K562 (cell line): ENCODE data around the gene VPS35. TPM values are rescaled to one million over a fixed set of nuclear protein-coding genes. Genes with fewer than 3 reads are reported as not detected.

Experiments
- ATAC-seq: fragments of 200-7000 bp; cut with Tn5 transposase; 3 replicates; pipeline ENCODE4 v1.9.1; 2020; ENCODE audit warnings: moderate library complexity
- BruUV-seq: library from RNA; stranded (reverse); fragments of 400-500 nt; replicated peaks from 2 replicates; lab custom pipeline; 2021; lab: Mats Ljungman, UMichigan
- CTCF ChIA-PET: fragments of 300-600 bp; formaldehyde crosslinking; extraction: SDS; loops from one replicate; lab custom pipeline; 2021; ENCODE audit warnings: low intra/inter-chr PET ratio; lab: Yijun Ruan, JAX
- POLR2A ChIA-PET: fragments of 300-600, 350-650 bp; sonication (Branson Sonifier 250); formaldehyde crosslinking; extraction: SDS; loops from one replicate; lab custom pipeline; 2021; ENCODE audit warnings: antibody characterized with exemption, inconsistent platforms; lab: Yijun Ruan, JAX
- DNase-seq, 4 experiments: peaks; one replicate each; pipeline versions ENCODE4 v3.0.0 to v3.0.0-alpha.2; 2011 to 2018; ENCODE audit warnings: low spot score in 3 of 4, mixed read lengths in 3 of 4; ENCODE audit errors: extremely low read depth in 1 of 4
- FAIRE-seq: peaks from 2 replicates; lab custom pipeline; 2011; peaks lifted over from hg19 to GRCh38; lab: Jason Lieb, UNC
- H2AFZ ChIP-seq: 2 replicates; pipeline ENCODE4 v1.6.0; 2011; ENCODE audit warnings: low read depth, low read length, control low read depth, inconsistent platforms
- H3K27ac ChIP-seq: fragments of 200-600 bp; 3 replicates; pipeline ENCODE4 v1.8.0; 2011; ENCODE audit warnings: low read depth, mild to moderate bottlenecking, control low read depth, inconsistent platforms, low read length, moderate library complexity, mixed read lengths; ENCODE audit errors: extremely low read depth
- H3K27me3 ChIP-seq, 2 experiments: fragments of 300-600 bp in 1 of 2; 2 replicates in 1 of 2; 3 replicates in 1 of 2; pipeline versions ENCODE4 v1.6.0 to v1.8.0; 2011; ENCODE audit warnings: inconsistent platforms in 2 of 2, low read length in 2 of 2, mild to moderate bottlenecking in 1 of 2, mixed read lengths in 1 of 2, moderate library complexity in 1 of 2; ENCODE audit not compliant: control insufficient read depth in 2 of 2, insufficient read depth in 2 of 2
- H3K36me3 ChIP-seq: fragments of 300-600 bp; 3 replicates; pipeline ENCODE4 v1.8.0; 2011; ENCODE audit warnings: mild to moderate bottlenecking, low read length, inconsistent platforms; ENCODE audit not compliant: control insufficient read depth, insufficient read depth
- H3K4me1 ChIP-seq, 2 experiments: fragments of 200-600 bp in 1 of 2; replicated peaks in 1 of 2; 2 replicates in 1 of 2; 3 replicates in 1 of 2; pipeline versions ENCODE4 v1.5.1 to v1.8.0; 2011; ENCODE audit warnings: inconsistent platforms in 2 of 2, low read length in 2 of 2, mild to moderate bottlenecking in 1 of 2, mixed read lengths in 1 of 2, moderate library complexity in 1 of 2; ENCODE audit not compliant: control insufficient read depth in 2 of 2, insufficient read depth in 2 of 2
- H3K4me2 ChIP-seq: 2 replicates; pipeline ENCODE4 v1.6.1; 2011; ENCODE audit warnings: low read length, control low read depth, inconsistent platforms, mixed read lengths; ENCODE audit not compliant: insufficient read depth
- H3K4me3 ChIP-seq: fragments of 200-600 bp; sonication (generic), shearing (Covaris generic); 2 replicates; pipeline ENCODE4 v1.5.1; 2016; ENCODE audit warnings: control low read depth, inconsistent platforms
- H3K79me2 ChIP-seq: fragments of 200-600 bp; 3 replicates; pipeline ENCODE4 v1.8.0; 2011; ENCODE audit warnings: low read length, inconsistent platforms; ENCODE audit not compliant: control insufficient read depth, insufficient read depth
- H3K9ac ChIP-seq, 2 experiments: 2 replicates each; pipeline versions ENCODE4 v1.6.0 to v1.6.1; 2011; ENCODE audit warnings: low read depth in 2 of 2, low read length in 2 of 2, control low read depth in 1 of 2, inconsistent platforms in 1 of 2, mild to moderate bottlenecking in 1 of 2, mixed read lengths in 1 of 2; ENCODE audit not compliant: insufficient read depth in 1 of 2
- H3K9me1 ChIP-seq: one replicate; pipeline ENCODE4 v1.6.0; 2011; ENCODE audit warnings: inconsistent platforms, mild to moderate bottlenecking, low read length, moderate library complexity; ENCODE audit not compliant: control insufficient read depth, insufficient read depth
- H3K9me3 ChIP-seq: replicated peaks from 2 replicates; pipeline ENCODE4 v1.5.1; 2011; ENCODE audit warnings: low read depth, low read length, inconsistent platforms; ENCODE audit not compliant: control insufficient read depth, insufficient read depth
- H4K20me1 ChIP-seq: replicated peaks from 2 replicates; pipeline ENCODE4 v1.6.1; 2011; ENCODE audit warnings: low read length, inconsistent platforms, mixed read lengths; ENCODE audit not compliant: control insufficient read depth, insufficient read depth
- BRD4 ChIP-seq: fragments of 200-600 bp; sonication (generic); IDR thresholded peaks from 2 replicates; pipeline ENCODE4 v1.6.1; 2017; ENCODE audit warnings: inconsistent platforms
- CHD1 ChIP-seq: fragments of 200-600 bp; sonication (generic); IDR thresholded peaks from one replicate; pipeline ENCODE4 v1.6.1; 2012; ENCODE audit warnings: mild to moderate bottlenecking, moderate library complexity, low read length, inconsistent platforms
- HDAC3 ChIP-seq: fragments of 450-650 bp; IDR thresholded peaks from 2 replicates; pipeline ENCODE4 v1.6.1; 2018; ENCODE audit warnings: borderline replicate concordance, mild to moderate bottlenecking, moderate library complexity; ENCODE audit not compliant: partially characterized antibody
- KAT8 ChIP-seq: fragments of 450-650 bp; IDR thresholded peaks from 2 replicates; pipeline ENCODE4 v1.6.1; 2016; ENCODE audit warnings: low read depth, mild to moderate bottlenecking
- MEF2D ChIP-seq: conservative IDR thresholded peaks from 2 replicates; pipeline ENCODE4 v1.6.1; 2016; ENCODE audit warnings: low read depth, missing genetic modification characterization, missing compliant biosample characterization
- MYBL2 ChIP-seq, 2 experiments: fragments of 450-650 bp in 1 of 2; sonication (generic) in 1 of 2; formaldehyde crosslinking in 1 of 2; IDR thresholded peaks; 2 replicates each; pipeline versions ENCODE4 v1.6.1 to v1.8.1; 2017 to 2022; ENCODE audit warnings: borderline replicate concordance in 1 of 2, inconsistent platforms in 1 of 2, low read depth in 1 of 2, mild to moderate bottlenecking in 1 of 2, missing genetic modification reagents in 1 of 2, moderate library complexity in 1 of 2
- NR2C1 ChIP-seq, 2 experiments: fragments of 450-650 bp; IDR thresholded peaks; 2 replicates each; pipeline ENCODE4 v1.6.1; 2017; ENCODE audit warnings: mild to moderate bottlenecking in 2 of 2, antibody characterized with exemption in 1 of 2, inconsistent platforms in 1 of 2, missing compliant biosample characterization in 1 of 2, missing genetic modification characterization in 1 of 2
- TAL1 ChIP-seq: fragments of 450-650 bp; IDR thresholded peaks from 2 replicates; pipeline ENCODE4 v1.6.1; 2016; ENCODE audit warnings: mild to moderate bottlenecking
- ZC3H11A ChIP-seq: IDR thresholded peaks from 2 replicates; pipeline ENCODE4 v1.6.1; 2012; ENCODE audit warnings: low read depth, low read length, improper control_type of control experiment
- ZNF263 ChIP-seq: sonication (generic); formaldehyde crosslinking; IDR thresholded peaks from 2 replicates; pipeline ENCODE4 v1.8.0; 2022; ENCODE audit warnings: mild to moderate bottlenecking, missing genetic modification reagents, borderline replicate concordance
- WGBS: fragments of 100-300 bp; shearing (Covaris generic); methylation state at CpG from one replicate; pipeline ENCODE4 v1.1.6; 2016; ENCODE audit warnings: low coverage, mixed read lengths; ENCODE audit not compliant: insufficient coverage; ENCODE audit errors: missing lambda C conversion rate; 5-methylcytosine and 5-hydroxymethylcytosine counted together
- in situ Hi-C: fragments of 300-500 bp; cut with MboI; formaldehyde crosslinking; loops from 4 replicates; pipeline ENCODE4 v1.15.0; 2018; ENCODE audit warnings: inconsistent platforms, mixed read lengths
- intact Hi-C: fragments of 100-400 bp; cut with micrococcal nuclease; formaldehyde crosslinking; loops from 2 replicates; pipeline ENCODE4 v1.14.2; 2022
- polyA plus RNA-seq, 8 experiments: library from polyadenylated mRNA; depleted of rRNA in 4 of 8; stranded (reverse) in 5 of 8; unstranded in 3 of 8; fragments of >200 nt; fragmentation: Nextera tagmentation in 2 of 8; fragmentation: Illumina TruSeq in 1 of 8; extraction: Ambion mirVana in 2 of 8; extraction: Trizol in 1 of 8; gene quantifications; 2 replicates each; pipeline versions ENCODE4 v1.2.1 to v1.2.3, GENCODE V29; 2011 to 2014; ENCODE audit warnings: inconsistent platforms in 1 of 8, missing spikeins in 1 of 8
- total RNA-seq, 7 experiments: library from RNA; depleted of rRNA in 6 of 7; stranded (reverse); fragments of >200 nt in 6 of 7; fragmentation: Illumina TruSeq in 2 of 7; extraction: Trizol in 2 of 7; gene quantifications; 2 replicates each; pipeline versions ENCODE4 v1.2.1 to v1.2.3, GENCODE V29; 2011 to 2021; ENCODE audit warnings: low replicate concordance in 1 of 7
- TF ChIP-seq, protein P1 (sequence below), 2 experiments: fragments of 450-650 bp in 1 of 2; sonication (generic) in 1 of 2; formaldehyde crosslinking in 1 of 2; IDR thresholded peaks; 2 replicates each; pipeline versions ENCODE4 v1.7.1 to v1.9.0; 2016 to 2022; ENCODE audit warnings: inconsistent platforms in 1 of 2, mild to moderate bottlenecking in 1 of 2, missing genetic modification reagents in 1 of 2

The VPS35 gene
- total and polyA plus RNA-seq, 9 of the 15 experiments (the other 6 are each of a cell fraction or from before 2014, with no cell fraction given) = 32.7 to 131 (median 66.2) TPM

DNA sequence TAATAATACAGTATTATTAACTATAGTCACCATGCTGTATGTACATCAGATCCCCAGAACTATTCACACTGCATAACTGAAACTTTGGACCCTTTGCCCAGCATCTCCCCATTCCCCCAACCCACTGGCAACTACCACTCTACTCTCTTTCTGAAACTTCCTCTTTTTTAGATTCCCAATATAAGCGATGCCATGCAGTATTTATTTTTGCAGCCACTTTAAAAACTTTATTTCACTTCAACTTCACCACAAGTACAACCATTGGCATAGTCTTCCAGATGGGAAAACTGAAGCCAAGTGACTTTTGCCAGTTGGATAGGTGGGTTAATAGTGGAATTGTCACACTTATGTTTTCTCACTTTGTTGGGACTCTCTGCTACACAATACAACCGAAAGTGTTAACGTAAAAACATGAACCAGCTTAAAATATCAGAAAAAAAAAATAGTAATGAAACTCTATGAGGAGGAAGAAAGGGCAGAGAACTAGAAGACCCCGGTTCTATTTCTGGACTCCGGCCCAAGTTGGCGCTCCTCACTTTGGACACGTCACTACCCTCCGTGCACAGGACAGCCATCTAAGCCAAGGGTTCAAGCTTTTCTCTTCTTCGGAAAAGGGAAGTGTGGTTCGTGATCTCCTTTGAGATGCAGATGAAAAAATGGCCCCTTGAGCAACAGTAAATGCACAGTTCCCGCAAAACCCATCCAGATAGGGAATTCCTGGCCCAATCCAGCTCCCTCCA is 68.5 kb downstream of the VPS35 start:
- peak; percentile 38 for ATAC-seq
- Histone ChIP-seq H2AFZ (peak overlapping the region; percentile 94), H3K9me3 (no peaks in the 10 kb centered on the region), H3K4me1 (peaks cover 3 to 6% of the 10 kb centered on the region in 2 experiments; a peak in 3 of 5 replicates), H3K9me1 (no peaks in the 10 kb centered on the region), H3K27me3 (no peaks in the 10 kb centered on the region), H4K20me1 (no peaks in the 10 kb centered on the region), H3K4me2 (peak overlapping the region; percentile 80), H3K79me2 (peaks cover 31% of the 10 kb centered on the region), H3K9ac (peak overlapping the region; percentile 80 to 99), H3K27ac (peak overlapping the region; percentile 76), H3K36me3 (peaks cover 38% of the 10 kb centered on the region), H3K4me3 (peak overlapping the region; percentile 61)
- peak; percentile 19 to 55 (median 29) for DNase-seq
- CTCF ChIA-PET = no interaction called here
- in situ Hi-C loops (no loop called here), intact Hi-C loops (loop anchor here (2.0 kb wide), 1 partner anchor 64 kb away; no protein-coding TSS in a partner anchor)
- BruUV-seq = TSS peak; percentile 54
- POLR2A ChIA-PET = interaction anchor here (0.5 to 1.4 kb wide), 5 partner anchors 9 to 345 kb away, joined by 3 to 8 read pairs (median 3); partner anchors contain the start of gene GPT2
- 0% methylated on average over 11 of the region's 11 CpGs for WGBS
- no peak for FAIRE-seq
- no peak for TF ChIP-seq TAL1
- TF ChIP-seq KAT8 = no peak
- no peak for TF ChIP-seq ZNF263 (CRISPR knock-in tag)
- no peak for TF ChIP-seq MYBL2 (IDR thresholded peaks at IDR 0.05; ENCODE audit: low read depth)
- no peak for TF ChIP-seq MYBL2 (CRISPR knock-in tag; IDR thresholded peaks at IDR 0.05; ENCODE audit: borderline replicate concordance)
- TF ChIP-seq MEF2D = no peak
- TF ChIP-seq ZC3H11A = no peak
- TF ChIP-seq, protein P1, sequence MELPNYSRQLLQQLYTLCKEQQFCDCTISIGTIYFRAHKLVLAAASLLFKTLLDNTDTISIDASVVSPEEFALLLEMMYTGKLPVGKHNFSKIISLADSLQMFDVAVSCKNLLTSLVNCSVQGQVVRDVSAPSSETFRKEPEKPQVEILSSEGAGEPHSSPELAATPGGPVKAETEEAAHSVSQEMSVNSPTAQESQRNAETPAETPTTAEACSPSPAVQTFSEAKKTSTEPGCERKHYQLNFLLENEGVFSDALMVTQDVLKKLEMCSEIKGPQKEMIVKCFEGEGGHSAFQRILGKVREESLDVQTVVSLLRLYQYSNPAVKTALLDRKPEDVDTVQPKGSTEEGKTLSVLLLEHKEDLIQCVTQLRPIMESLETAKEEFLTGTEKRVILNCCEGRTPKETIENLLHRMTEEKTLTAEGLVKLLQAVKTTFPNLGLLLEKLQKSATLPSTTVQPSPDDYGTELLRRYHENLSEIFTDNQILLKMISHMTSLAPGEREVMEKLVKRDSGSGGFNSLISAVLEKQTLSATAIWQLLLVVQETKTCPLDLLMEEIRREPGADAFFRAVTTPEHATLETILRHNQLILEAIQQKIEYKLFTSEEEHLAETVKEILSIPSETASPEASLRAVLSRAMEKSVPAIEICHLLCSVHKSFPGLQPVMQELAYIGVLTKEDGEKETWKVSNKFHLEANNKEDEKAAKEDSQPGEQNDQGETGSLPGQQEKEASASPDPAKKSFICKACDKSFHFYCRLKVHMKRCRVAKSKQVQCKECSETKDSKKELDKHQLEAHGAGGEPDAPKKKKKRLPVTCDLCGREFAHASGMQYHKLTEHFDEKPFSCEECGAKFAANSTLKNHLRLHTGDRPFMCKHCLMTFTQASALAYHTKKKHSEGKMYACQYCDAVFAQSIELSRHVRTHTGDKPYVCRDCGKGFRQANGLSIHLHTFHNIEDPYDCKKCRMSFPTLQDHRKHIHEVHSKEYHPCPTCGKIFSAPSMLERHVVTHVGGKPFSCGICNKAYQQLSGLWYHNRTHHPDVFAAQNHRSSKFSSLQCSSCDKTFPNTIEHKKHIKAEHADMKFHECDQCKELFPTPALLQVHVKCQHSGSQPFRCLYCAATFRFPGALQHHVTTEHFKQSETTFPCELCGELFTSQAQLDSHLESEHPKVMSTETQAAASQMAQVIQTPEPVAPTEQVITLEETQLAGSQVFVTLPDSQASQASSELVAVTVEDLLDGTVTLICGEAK (IDR thresholded peaks at IDR 0.05) = peak; percentile 64; the same call in 1 of the 2 replicates
- TF ChIP-seq, protein P1 (CRISPR knock-in tag; IDR thresholded peaks at IDR 0.05) = no peak
- peak; percentile 85 for TF ChIP-seq CHD1
- no peak for TF ChIP-seq HDAC3
- peak; percentile 64; the same call in 1 of the 2 replicates for TF ChIP-seq BRD4
- TF ChIP-seq NR2C1 (IDR thresholded peaks at IDR 0.05) = no peak
- no peak for TF ChIP-seq NR2C1 (tag; IDR thresholded peaks at IDR 0.05)
